ENCODE measurements around the gene LYPD1.

- TF ChIP-seq CTCF (IDR thresholded peaks at IDR 0.05) (no peak), POLR2A (IDR thresholded peaks at IDR 0.05) (no peak)
These were observed 20.8 kb upstream of the LYPD1 start for GRCh38 chr2:132690664-132691303.

Measured in right lobe of liver (tissue), 4 donors.